Activated gamma-delta T cell treated with Interleukin-2 at 50 U/mL for 16 hours (primary cell): Measurements from ENCODE around the gene PATE4.

ENCODE experiments used
- DNase-seq: peaks from one replicate; pipeline ENCODE4 v3.0.0-alpha.2; 2020

Gene PATE4

DNA sequence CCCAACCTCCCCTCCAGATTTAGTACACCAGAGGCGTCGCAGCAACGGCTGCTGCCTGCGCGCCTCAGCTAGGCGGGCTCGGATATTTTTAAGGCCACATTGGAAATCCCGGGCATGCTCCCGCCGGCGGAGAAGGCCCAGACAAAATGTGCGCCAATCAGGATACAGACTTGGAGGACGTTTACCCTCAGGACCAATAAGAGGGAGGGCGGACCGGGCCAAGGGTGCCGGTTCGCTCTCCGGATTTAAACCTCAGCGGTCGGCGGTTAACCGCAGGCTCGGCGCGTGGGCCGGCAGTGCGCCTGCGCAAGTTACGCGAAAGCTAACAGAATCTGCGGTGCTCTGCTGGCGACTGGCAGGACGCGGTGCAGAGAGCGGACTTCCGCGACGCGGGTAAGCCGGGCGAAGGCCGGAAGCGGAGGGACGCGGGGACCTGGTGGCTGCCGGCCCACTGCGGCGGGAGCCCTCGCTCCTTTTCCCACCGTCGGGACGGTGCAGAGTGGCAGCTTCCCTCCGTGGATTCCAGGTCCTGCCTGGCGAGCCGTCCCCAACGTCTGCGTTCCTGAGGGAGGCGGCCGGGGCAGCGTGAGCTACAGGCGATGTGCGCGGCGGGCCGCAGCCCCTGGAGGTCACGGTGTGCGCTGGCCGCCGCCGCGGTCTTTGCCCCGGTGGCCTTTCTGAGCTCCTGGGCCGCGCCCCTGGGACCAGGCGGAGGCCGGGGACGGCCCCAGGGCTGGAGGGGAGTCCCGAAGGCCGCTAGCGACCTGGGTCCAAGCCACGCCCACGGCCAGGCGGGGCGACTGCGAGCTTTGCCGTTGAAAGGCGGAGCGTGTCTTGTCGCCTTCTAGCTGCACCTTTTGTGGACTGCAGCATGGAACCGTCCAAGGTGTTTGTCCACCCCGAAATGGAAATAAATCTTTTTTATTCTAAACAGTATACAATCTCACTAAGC, 54.5 kb downstream of the PATE4 start, which contains the start of gene HYLS1:
HYLS1 (plus strand) TSS at position 296 of the 952 bp plus-strand sequence. CDS start 11,701 bp downstream, outside the sequence.
- peak; percentile 90 for DNase-seq
